Neural progenitor cell (in vitro differentiated cells): ENCODE measurements around the gene PIP5K1A. TPM values are rescaled to one million over a fixed set of nuclear protein-coding genes. Genes with fewer than 3 reads are reported as not detected.
A peak's percentile ranks its signal among the peaks of the same experiment; 100 is the strongest.
"Not testable (repeated sequence)": the region's sequence is repeated elsewhere in the genome, so short reads cannot be mapped to it uniquely, and the experiment has no call there.

Experiments
- DNase-seq: peaks from one replicate; pipeline ENCODE4 v3.0.0-alpha.2; 2016; ENCODE audit warnings: low spot score
- H2AFZ ChIP-seq: fragments of 200-600 bp; sonication (generic); replicated peaks from 2 replicates; pipeline ENCODE4 v1.6.1; 2016; ENCODE audit warnings: antibody characterized with exemption
- H3F3A ChIP-seq: fragments of 200-600 bp; sonication (generic); 2 replicates; pipeline ENCODE4 v1.6.1; 2016; ENCODE audit warnings: antibody characterized with exemption, low read depth
- H3K27ac ChIP-seq: fragments of 200-600 bp; sonication (generic); 2 replicates; pipeline ENCODE4 v1.5.1; 2016; ENCODE audit warnings: mild to moderate bottlenecking
- H3K27me3 ChIP-seq: fragments of 200-600 bp; sonication (generic); 2 replicates; pipeline ENCODE4 v1.6.1; 2016; ENCODE audit warnings: mild to moderate bottlenecking, moderate library complexity
- H3K36me3 ChIP-seq: fragments of 200-600 bp; sonication (generic); 2 replicates; pipeline ENCODE4 v1.5.1; 2016
- H3K4me1 ChIP-seq: fragments of 200-600 bp; sonication (generic); 2 replicates; pipeline ENCODE4 v1.6.1; 2016; ENCODE audit warnings: mixed run types
- H3K4me2 ChIP-seq: fragments of 200-600 bp; sonication (generic); 2 replicates; pipeline ENCODE4 v1.6.1; 2016
- H3K4me3 ChIP-seq: fragments of 200-600 bp; sonication (generic); 2 replicates; pipeline ENCODE4 v1.5.1; 2016
- H3K79me2 ChIP-seq: fragments of 200-600 bp; sonication (generic); 2 replicates; pipeline ENCODE4 v1.6.1; 2016; ENCODE audit warnings: low read depth
- H3K9ac ChIP-seq: fragments of 200-600 bp; sonication (generic); 2 replicates; pipeline ENCODE4 v1.6.1; 2016
- H3K9me3 ChIP-seq: fragments of 200-600 bp; sonication (generic); 2 replicates; pipeline ENCODE4 v1.5.1; 2016; ENCODE audit warnings: low read depth
- H4K20me1 ChIP-seq: fragments of 200-600 bp; sonication (generic); 2 replicates; pipeline ENCODE4 v1.6.1; 2016; ENCODE audit warnings: low read depth
- H3K27ac Mint-ChIP-seq: 3 replicates; pipeline ENCODE4 v1.8.0; 2021; ENCODE audit warnings: mixed read lengths
- H3K27me3 Mint-ChIP-seq: 2 replicates; pipeline ENCODE4 v1.8.0; 2022; ENCODE audit warnings: low read depth, mild to moderate bottlenecking, inconsistent platforms, moderate library complexity, mixed read lengths; ENCODE audit not compliant: insufficient read depth
- H3K36me3 Mint-ChIP-seq: 3 replicates; pipeline ENCODE4 v1.8.0; 2021; ENCODE audit warnings: mixed read lengths
- H3K4me1 Mint-ChIP-seq: 3 replicates; pipeline ENCODE4 v1.8.0; 2021; ENCODE audit warnings: mixed read lengths
- H3K4me3 Mint-ChIP-seq: 3 replicates; pipeline ENCODE4 v1.8.0; 2021; ENCODE audit warnings: mild to moderate bottlenecking, moderate library complexity, mixed read lengths
- H3K9me3 Mint-ChIP-seq: 3 replicates; pipeline ENCODE4 v1.8.0; 2020; ENCODE audit warnings: mixed read lengths
- CTCF ChIP-seq: fragments of 200-600 bp; sonication (generic); IDR thresholded peaks from 2 replicates; pipeline ENCODE4 v1.5.1; 2017; ENCODE audit warnings: antibody characterized with exemption, mild to moderate bottlenecking
- EZH2 ChIP-seq: fragments of 200-600 bp; sonication (generic); IDR thresholded peaks from 2 replicates; pipeline ENCODE4 v1.6.1; 2017; ENCODE audit warnings: antibody characterized with exemption, mild to moderate bottlenecking, moderate library complexity
- EZH2phosphoT487 ChIP-seq: fragments of 200-600 bp; sonication (generic); IDR thresholded peaks from 2 replicates; pipeline ENCODE4 v1.6.1; 2017; ENCODE audit warnings: antibody characterized with exemption
- total RNA-seq: library from RNA; depleted of rRNA; stranded (reverse); fragments of >200 nt; gene quantifications from 2 replicates; pipeline ENCODE4 v1.2.3, GENCODE V29; 2015; ENCODE audit warnings: low replicate concordance

PIP5K1A gene
- total RNA-seq, 1 donor from 2014 or later = 81.2 TPM

DNA sequence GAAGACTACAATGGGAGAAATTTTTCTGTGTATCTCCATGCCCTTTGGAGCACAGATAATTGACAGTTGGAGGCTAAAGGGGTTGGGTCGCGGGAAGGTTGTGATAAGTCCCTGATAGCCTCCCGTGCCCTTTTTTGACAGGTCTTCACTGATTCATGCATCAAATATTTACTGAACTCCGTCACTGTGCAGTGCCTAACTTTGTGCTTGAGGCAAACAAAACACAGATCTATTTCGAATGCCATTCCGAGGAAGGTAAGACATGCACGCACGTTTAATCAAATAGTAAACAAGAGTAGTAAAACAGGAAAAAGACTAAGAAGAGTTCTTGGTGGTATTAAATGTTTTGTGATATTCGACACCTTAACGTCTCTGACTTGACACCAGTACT is 494 bp upstream of the PIP5K1A start:
- Mint-ChIP-seq H3K4me3 (peak overlapping the region; percentile 99), H3K9me3 (no peaks in the 10 kb centered on the region), H3K27ac (peak overlapping the region; percentile 99), H3K27me3 (peaks cover 15% of the 10 kb centered on the region), H3K36me3 (peaks cover 3% of the 10 kb centered on the region), H3K4me1 (peaks cover 28% of the 10 kb centered on the region)
- TF ChIP-seq EZH2 (no peak), EZH2phosphoT487 (no peak), CTCF (no peak)
- no peaks in the 10 kb centered on the region for H3K9me3 ChIP-seq
- peaks cover 39% of the 10 kb centered on the region for H4K20me1 ChIP-seq
- peak overlapping the region; percentile 86 for H2AFZ ChIP-seq
- peaks cover 48% of the 10 kb centered on the region for H3K79me2 ChIP-seq
- peaks cover 23% of the 10 kb centered on the region for H3F3A ChIP-seq
- H3K27ac ChIP-seq = no peak overlapping the region
- H3K9ac ChIP-seq = no peak overlapping the region
- peaks cover 13% of the 10 kb centered on the region for H3K4me1 ChIP-seq
- no peaks in the 10 kb centered on the region for H3K36me3 ChIP-seq
- DNase-seq = no peak
- H3K4me3 ChIP-seq = peak overlapping the region; percentile 100
- H3K27me3 ChIP-seq = peaks cover 4% of the 10 kb centered on the region
- peak overlapping the region; percentile 99 for H3K4me2 ChIP-seq

DNA sequence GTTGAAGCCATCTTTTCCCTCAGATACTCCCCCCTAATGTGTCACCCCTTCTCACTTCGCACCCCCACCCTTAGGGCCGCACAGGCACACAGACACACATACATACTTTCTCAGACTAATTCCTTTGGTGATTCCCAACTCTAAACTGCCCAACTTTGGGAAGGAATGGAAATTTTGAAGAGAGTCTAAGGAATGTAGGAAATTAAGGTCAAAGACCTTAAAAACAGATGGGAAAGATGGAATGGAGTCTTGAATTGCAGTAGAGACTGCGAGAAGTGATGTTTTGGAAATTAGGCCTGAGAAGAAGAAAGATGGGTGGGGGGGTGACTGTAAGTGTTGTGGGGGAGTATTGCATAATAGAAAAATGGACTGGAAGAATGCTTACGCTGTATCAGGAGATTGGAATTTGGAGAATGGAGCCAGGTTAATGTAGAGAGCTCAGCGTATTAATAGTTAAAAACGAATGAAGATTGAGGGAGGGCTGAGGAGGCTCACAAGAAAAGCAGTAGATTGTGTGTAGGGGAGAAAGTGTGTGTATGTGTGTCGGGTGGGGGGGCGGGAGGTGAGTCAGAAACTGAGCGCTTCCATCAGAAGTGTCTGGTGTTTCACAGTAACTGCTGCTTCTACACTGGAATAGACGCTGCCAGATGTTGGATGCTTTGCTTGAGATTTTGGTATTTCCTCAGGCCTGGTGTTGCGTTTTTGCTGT is 1.7 kb downstream of the PIP5K1A start:
- peaks cover 61% of the 10 kb centered on the region for H4K20me1 ChIP-seq
- peaks cover 23% of the 10 kb centered on the region for H3F3A ChIP-seq
- H3K9me3 Mint-ChIP-seq = no peaks in the 10 kb centered on the region
- H3K4me1 ChIP-seq = peaks cover 13% of the 10 kb centered on the region
- no peak overlapping the region for H2AFZ ChIP-seq
- no peaks in the 10 kb centered on the region for H3K9me3 ChIP-seq
- TF ChIP-seq EZH2 (no peak), CTCF (no peak)
- peak overlapping the region; percentile 99 for H3K4me3 Mint-ChIP-seq
- H3K79me2 ChIP-seq = peaks cover 69% of the 10 kb centered on the region
- H3K4me1 Mint-ChIP-seq = peaks cover 28% of the 10 kb centered on the region
- no peak overlapping the region for H3K27ac ChIP-seq
- no peaks in the 10 kb centered on the region for H3K27me3 ChIP-seq
- H3K36me3 Mint-ChIP-seq = peaks cover 3% of the 10 kb centered on the region
- H3K9ac ChIP-seq = peak overlapping the region; percentile 90
- H3K36me3 ChIP-seq = no peaks in the 10 kb centered on the region
- peak overlapping the region; percentile 99 for H3K4me2 ChIP-seq
- H3K4me3 ChIP-seq = peak overlapping the region; percentile 100
- peaks cover 13% of the 10 kb centered on the region for H3K27me3 Mint-ChIP-seq
- DNase-seq = no peak
- peak overlapping the region; percentile 10 for H3K27ac Mint-ChIP-seq

GRCh38 chr1:151205381-151205965 is 7.1 kb downstream of the PIP5K1A start:
- not testable (repeated sequence) for H3K4me1 Mint-ChIP-seq, H3K27me3 ChIP-seq, H3K27ac ChIP-seq, H3K4me3 ChIP-seq, H3K27me3 Mint-ChIP-seq, H2AFZ ChIP-seq, H3K9me3 Mint-ChIP-seq, H3K9ac ChIP-seq, H3K4me3 Mint-ChIP-seq, H3K27ac Mint-ChIP-seq, H3K9me3 ChIP-seq, H3F3A ChIP-seq, H3K4me2 ChIP-seq, H3K4me1 ChIP-seq, DNase-seq, H3K36me3 ChIP-seq
- Histone ChIP-seq H3K79me2 (peaks cover 100% of the 10 kb centered on the region), H4K20me1 (peaks cover 96% of the 10 kb centered on the region)
- H3K36me3 Mint-ChIP-seq = peaks cover 14% of the 10 kb centered on the region

DNA sequence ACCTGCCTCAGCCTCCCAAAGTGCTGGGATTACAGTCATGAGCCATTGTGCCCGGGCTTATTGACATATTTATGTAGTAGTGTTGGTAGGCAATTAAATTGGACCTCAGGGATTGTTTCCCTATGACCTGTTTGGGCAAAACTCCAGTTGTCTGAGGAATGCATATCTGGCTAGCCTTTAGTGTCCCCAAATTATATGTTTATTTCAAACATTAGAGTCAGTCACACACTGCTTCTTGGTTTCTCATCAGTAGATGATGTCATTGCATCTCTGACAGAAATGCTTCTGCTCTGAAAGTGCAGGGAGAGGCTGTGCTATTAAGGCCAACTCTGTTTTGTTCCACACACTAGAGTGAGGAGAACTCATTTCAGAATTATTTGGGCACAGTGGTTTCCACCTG is 12.5 kb downstream of the PIP5K1A start:
- Histone ChIP-seq H3K4me1 (no peaks in the 10 kb centered on the region), H4K20me1 (peaks cover 94% of the 10 kb centered on the region), H2AFZ (no peak overlapping the region), H3K36me3 (peaks cover 4% of the 10 kb centered on the region), H3K9ac (no peak overlapping the region), H3K27me3 (no peaks in the 10 kb centered on the region), H3K27ac (no peak overlapping the region), H3K4me3 (no peak overlapping the region), H3K79me2 (peaks cover 100% of the 10 kb centered on the region), H3F3A (peaks cover 9% of the 10 kb centered on the region), H3K9me3 (no peaks in the 10 kb centered on the region), H3K4me2 (no peak overlapping the region)
- TF ChIP-seq EZH2phosphoT487 (no peak), CTCF (no peak), EZH2 (no peak)
- Mint-ChIP-seq H3K4me1 (peaks cover 2% of the 10 kb centered on the region), H3K4me3 (no peak overlapping the region), H3K9me3 (no peaks in the 10 kb centered on the region), H3K27ac (no peak overlapping the region), H3K27me3 (peaks cover 3% of the 10 kb centered on the region), H3K36me3 (peaks cover 24% of the 10 kb centered on the region)
- DNase-seq = no peak
